ENCODE measurements around the gene CDC42BPA. TPM values are rescaled to one million over a fixed set of nuclear protein-coding genes. Genes with fewer than 3 reads are reported as not detected.

The CDC42BPA gene
- total RNA-seq, 1 experiment from 2014 or later: 11.8 TPM

DNA sequence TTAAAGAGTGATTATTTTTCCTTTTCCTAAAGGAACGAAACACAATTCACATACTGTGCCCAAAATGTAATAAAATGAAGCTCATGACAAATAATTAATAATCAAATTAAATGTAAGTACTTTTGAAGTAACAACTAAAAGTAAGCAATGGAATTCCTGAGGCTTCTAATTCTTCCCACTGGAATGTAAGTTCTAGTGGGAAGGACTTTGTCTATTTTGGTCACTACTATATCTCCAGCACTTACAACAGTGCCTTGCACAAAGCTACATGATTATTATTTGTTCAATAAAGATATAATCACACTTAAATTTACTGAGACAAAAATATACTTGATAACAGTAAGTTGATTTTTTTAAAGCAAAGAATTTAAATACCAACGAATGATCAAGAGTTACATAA, 249.4 kb downstream of the CDC42BPA start:
- no peak for DNase-seq (ENCODE audit: low read depth)

DNA sequence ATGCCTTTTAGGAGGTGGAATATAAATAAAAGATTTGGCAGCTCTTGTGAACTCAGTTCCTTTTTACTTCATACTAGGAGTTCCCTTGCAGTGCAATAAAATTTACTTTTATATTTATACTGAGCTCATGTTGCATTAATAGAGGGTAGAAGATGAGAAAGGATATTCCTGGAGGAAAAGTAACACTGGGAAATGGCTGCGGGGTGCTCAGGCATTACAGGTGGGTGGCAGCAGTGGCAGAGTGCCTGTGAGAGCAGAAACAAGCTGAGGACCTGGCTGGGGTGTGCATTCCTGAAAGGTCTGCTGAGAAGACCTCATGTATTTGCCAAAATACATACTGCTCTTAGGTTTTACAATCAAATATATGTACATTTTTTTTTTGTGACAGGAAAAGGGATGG, 251.3 kb downstream of the CDC42BPA start:
- in situ Hi-C loops (cut with HindIII; ENCODE audit: low pct_unique_long_range_greater_than_20kb, low sequenced_read_pairs): no loop called here
- DNase-seq (ENCODE audit: low read depth): no peak

More for the DNA sequence above, 249.4 kb downstream of the CDC42BPA start:
- in situ Hi-C loops (cut with HindIII; ENCODE audit: low pct_unique_long_range_greater_than_20kb, low sequenced_read_pairs): no loop called here

DNA sequence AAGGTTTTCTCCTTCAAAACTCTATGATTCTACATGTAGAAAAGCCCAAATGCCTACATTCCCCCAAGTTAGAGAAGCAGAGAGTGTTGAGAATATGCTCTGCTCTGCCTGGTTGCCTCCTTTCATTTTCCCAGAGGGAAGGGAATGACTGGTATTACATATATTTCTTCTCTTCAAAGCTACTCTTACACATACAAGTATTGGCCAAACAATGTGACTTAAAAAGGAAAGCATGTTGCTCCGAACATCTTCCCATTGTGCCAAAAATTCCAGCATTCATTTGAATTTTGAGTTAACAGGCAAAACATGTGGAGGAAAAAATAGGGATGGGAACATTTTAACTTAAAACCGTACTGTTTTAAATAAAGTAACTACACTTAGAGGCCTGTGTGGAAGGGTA, 253.0 kb downstream of the CDC42BPA start:
- in situ Hi-C loops (cut with HindIII; ENCODE audit: low pct_unique_long_range_greater_than_20kb, low sequenced_read_pairs): no loop called here
- DNase-seq (ENCODE audit: low read depth): no peak

DNA sequence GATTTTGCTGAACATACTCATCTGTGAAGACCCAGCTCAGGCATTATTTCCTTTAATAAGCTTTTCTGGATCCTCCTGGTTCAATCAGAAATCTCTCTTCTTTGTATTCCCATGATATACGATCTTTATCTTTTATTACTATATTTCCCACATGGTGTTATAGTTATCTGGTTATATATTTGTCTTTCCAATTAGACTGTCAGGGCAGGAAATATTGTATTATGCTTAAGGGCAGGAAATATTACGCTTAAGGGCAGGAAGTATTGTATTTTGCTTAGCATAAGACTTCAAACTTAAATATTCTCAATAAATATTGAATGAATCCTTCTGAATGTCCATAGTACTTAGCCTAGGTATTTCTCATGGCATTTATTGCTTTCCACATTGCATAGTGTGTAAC, 256.0 kb downstream of the CDC42BPA start:
- in situ Hi-C loops (cut with HindIII; ENCODE audit: low pct_unique_long_range_greater_than_20kb, low sequenced_read_pairs): no loop called here

DNA sequence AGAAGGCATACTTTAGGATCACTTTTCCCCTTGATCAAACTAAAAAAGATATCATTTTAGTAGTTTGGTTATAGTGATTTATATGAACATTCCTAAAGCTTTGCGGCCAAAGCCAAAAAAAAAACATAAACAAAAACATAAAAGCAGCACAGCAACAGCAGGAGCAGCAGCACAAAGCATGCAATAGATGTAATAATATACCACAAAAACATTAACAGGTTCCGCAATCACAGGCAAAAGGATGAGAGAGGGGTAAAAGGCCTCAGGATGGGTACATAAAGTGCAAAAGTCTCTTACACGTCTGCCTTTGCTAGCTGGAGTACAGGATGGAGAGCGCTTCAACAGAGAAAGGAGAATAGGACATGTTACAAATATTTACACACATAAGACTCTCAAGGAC, 259.2 kb downstream of the CDC42BPA start:
- no peak for DNase-seq (ENCODE audit: low read depth)
- in situ Hi-C loops (cut with HindIII; ENCODE audit: low pct_unique_long_range_greater_than_20kb, low sequenced_read_pairs): no loop called here

More for the DNA sequence above, 256.0 kb downstream of the CDC42BPA start:
- no peak for DNase-seq (ENCODE audit: low read depth)

DNA sequence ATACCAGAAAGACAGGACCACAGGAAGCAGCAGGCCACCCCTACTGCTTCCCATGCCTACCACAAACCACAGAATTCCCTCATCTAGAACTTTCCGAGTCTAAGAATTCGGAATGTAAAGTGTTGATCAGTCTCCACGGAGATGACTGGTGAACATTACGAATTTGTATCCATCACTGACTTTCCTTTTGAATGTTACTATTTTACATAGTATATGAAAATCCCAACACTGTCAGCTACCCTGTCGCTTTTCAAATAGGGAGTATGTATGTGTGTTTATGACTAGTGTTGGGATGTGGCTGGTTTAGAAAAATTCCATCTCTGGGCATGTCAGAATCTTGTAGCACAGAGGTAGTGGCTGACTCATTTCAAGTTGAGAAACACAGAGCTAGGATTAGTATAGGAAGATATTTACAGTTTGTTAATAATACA, 260.0 kb downstream of the CDC42BPA start:
- in situ Hi-C loops (cut with HindIII; ENCODE audit: low pct_unique_long_range_greater_than_20kb, low sequenced_read_pairs): no loop called here
- no peak for DNase-seq (ENCODE audit: low read depth)

DNA sequence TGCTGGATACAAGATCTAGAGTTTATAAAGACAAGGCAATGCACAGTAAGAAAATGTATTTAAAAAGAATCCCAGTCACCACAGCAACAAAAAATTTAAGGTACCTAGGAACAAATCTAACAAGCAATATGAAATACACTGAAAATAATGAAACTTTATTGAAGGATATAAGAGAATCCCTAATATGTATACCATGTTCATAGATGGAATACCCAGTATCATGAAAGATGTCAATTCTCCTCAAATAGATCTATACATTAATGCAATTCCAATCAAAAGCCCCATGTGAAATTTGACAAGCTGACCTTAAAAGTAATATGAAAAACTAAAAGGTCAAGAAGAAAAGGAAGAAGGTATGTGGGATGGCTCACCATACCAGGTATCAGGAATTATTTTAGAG, 269.0 kb downstream of the CDC42BPA start:
- DNase-seq (ENCODE audit: low read depth): no peak
- in situ Hi-C loops (cut with HindIII; ENCODE audit: low pct_unique_long_range_greater_than_20kb, low sequenced_read_pairs): no loop called here

DNA sequence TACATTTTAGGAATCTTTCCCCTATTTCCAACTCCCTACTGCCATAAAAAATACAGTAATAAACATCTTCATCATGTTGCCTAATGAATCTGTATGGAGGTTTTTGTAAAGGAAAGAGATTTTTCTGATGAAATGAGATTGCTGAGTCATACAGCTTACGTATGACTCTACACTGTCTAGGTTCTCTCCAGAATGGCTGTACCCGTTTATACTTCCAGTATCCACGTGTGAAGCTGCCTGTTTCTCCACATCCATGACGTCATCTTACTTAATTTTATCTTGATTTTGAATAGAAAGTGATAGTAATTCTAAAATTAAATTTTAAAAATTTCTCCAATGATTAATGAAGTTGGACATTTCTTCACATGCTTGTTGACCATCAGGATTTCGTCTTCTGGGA, 274.5 kb downstream of the CDC42BPA start:
- peak; percentile 23 for DNase-seq (ENCODE audit: low read depth)
- in situ Hi-C loops (cut with HindIII; ENCODE audit: low pct_unique_long_range_greater_than_20kb, low sequenced_read_pairs): no loop called here

DNA sequence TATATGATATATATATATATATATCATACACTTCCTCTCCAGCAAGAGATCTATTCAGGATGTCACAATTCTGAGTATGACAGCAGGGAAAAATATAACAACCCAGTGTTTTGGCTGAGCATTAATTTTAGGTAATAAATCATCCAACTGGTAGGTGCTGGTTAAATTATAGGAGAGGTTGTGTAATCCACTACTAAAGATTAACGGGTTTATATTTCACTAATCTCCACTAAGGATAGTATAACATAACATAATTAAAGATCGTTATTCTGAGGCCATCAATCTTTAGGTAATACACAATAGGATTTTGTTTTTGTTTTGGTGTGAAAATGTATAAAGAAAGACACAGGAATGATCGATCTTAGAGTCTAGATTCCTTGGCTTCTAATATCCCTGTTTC, 276.0 kb downstream of the CDC42BPA start:
- no peak for DNase-seq (ENCODE audit: low read depth)
- in situ Hi-C loops (cut with HindIII; ENCODE audit: low pct_unique_long_range_greater_than_20kb, low sequenced_read_pairs): no loop called here

DNA sequence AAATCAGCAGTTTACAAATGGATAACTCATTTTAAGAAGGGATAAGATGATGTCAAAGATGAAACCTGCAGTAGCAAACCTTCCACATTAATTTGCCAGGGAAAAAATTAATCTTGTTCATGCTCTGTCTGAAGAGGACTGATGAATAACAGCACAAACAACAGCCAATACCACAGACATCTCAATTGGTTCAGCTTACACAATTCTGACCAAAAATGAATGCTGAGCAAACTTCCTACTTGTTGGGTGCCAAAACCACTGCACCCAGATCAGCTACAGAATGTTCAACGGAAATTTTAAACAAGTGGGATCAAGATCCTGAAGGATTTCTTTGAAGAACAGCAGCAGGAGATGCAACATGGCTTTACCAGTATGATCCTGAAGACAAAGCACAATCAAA, 279.9 kb downstream of the CDC42BPA start:
- DNase-seq (ENCODE audit: low read depth): no peak
- in situ Hi-C loops (cut with HindIII; ENCODE audit: low pct_unique_long_range_greater_than_20kb, low sequenced_read_pairs): no loop called here

DNA sequence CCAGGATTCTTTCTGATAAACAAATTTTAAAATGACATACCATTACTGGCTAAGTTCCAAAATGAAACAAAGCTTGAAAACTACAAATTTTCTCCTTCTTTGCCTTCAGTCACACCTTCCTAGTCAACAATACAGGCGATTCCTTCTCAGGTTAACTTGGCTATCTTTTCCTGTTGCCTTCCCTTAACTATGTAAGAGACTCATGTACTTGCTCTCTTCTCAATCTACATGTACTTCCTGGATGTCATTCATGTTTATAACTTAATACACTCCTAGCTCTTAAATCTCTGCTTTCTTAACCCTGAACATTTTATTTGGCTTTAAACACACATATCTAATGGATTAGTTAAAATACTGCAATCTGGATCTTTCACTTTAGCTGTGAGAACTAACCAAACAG, 281.2 kb downstream of the CDC42BPA start:
- DNase-seq (ENCODE audit: low read depth): no peak
- in situ Hi-C loops (cut with HindIII; ENCODE audit: low pct_unique_long_range_greater_than_20kb, low sequenced_read_pairs): no loop called here

DNA sequence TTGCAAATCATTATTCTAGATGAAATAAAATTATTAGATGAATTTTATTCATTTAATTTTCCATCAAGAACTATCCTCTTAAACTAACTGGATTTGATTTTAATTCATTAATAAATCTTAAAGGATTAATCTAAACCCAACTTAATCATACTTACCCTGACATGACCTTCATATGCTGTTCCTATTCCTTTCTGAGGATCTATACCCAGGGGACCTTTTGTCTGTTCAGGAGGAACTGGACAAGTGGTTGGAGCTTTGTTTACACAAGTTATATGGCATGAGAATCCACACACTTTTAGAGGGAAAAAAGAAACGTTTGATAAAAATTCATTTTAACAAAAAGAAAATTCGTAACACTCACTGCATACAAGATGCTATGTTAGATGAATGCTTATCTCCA, 283.0 kb downstream of the CDC42BPA start:
- DNase-seq (ENCODE audit: low read depth): no peak
- in situ Hi-C loops (cut with HindIII; ENCODE audit: low pct_unique_long_range_greater_than_20kb, low sequenced_read_pairs): no loop called here

DNA sequence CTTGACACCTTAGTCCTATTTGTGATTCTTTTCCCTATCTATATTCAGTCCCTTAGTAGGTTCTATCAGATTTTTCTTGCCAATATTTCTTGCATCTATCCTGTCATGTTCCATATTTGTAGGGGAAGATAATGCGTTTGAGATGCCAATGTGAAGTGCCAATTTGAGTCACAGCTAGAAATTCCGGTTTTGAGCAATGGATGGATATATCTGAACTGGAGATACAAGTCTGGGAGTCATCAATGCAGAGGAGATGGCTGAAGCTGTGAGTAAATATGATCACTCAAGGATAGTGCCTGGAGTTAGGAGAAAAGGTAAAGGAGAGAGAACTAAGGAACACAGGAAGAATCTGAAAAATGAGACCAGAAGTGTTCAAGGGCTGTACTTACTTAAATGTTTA, 284.4 kb downstream of the CDC42BPA start:
- no peak for DNase-seq (ENCODE audit: low read depth)
- in situ Hi-C loops (cut with HindIII; ENCODE audit: low pct_unique_long_range_greater_than_20kb, low sequenced_read_pairs): no loop called here

DNA sequence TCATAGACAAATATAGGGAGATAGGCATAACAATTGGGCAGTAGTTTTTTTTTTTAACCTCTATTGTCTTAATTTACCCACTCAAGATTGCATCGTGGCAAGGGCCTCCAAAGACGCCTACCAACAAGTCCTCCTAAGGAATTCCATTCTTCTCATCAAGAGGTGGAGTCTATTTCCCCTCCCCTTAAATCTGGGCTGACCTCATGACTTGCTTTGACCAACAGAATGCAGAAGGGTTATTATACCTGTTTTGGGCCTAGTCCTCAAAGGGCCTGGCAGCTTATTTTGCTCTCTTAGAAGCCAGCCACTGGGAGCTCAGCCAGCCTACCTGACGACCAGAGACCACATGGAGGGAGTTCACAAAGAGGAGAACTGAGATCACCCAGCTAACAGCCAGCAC, 285.9 kb downstream of the CDC42BPA start:
- in situ Hi-C loops (cut with HindIII; ENCODE audit: low pct_unique_long_range_greater_than_20kb, low sequenced_read_pairs): no loop called here
- no peak for DNase-seq (ENCODE audit: low read depth)

DNA sequence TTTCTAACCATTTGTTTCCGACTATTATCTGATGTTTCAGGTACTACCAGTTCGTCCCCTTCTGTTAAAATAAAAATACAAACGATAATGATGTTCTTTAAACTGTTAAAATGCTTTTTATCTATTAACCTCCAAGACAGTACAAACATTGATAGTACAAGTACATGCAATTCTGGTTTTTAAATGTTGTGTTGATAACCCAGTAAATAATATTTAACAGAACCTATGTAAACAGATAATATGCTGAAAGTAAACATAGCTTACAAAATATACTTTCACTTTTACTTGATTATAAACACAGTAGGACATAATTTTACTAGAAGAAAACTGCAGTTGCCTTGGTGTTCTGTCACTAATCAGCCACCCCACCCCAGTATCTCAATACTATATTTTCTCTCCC, 301.3 kb downstream of the CDC42BPA start:
- no peak for DNase-seq (ENCODE audit: low read depth)

DNA sequence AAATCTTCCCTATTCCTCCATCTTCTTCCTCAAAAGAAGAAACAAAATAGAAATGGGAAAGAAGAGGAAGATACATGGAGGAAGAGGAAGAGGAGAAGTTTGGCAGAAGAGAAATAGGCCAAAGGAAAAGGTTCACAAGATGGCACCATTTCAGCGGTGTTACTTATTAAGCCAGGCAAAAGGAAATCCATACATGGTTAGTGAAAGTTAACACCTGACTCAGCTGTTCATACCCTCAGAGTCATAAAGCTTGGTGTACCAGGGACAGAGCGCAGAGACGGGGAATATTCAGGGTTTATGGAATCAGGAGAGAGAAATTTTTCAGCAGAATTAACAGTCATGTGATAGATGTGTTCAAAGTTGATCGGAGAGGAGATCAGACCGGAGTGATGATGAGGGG, 307.6 kb downstream of the CDC42BPA start:
- in situ Hi-C loops (cut with HindIII; ENCODE audit: low pct_unique_long_range_greater_than_20kb, low sequenced_read_pairs): no loop called here
- no peak for DNase-seq (ENCODE audit: low read depth)

More for the DNA sequence above, 301.3 kb downstream of the CDC42BPA start:
- in situ Hi-C loops (cut with HindIII; ENCODE audit: low pct_unique_long_range_greater_than_20kb, low sequenced_read_pairs): no loop called here

DNA sequence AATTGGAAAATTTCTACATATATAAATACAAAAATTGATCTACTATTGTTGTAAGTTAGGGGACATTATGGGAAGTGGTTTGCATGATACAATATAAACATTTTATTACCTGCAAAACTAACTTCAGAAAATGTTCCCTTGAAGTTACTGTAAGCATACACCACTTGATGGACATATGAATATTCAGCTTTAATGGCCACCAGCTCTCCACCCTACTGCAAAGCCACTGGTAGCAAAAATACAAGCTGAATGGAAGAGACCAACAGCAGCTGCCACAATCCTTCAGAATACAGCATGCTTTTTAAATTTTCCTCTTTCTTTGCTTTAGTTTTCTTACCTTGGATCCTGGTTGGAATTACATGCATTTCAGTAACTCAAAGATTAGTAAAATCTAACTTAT, 308.4 kb downstream of the CDC42BPA start:
- in situ Hi-C loops (cut with HindIII; ENCODE audit: low pct_unique_long_range_greater_than_20kb, low sequenced_read_pairs): no loop called here
- DNase-seq (ENCODE audit: low read depth): no peak

DNA sequence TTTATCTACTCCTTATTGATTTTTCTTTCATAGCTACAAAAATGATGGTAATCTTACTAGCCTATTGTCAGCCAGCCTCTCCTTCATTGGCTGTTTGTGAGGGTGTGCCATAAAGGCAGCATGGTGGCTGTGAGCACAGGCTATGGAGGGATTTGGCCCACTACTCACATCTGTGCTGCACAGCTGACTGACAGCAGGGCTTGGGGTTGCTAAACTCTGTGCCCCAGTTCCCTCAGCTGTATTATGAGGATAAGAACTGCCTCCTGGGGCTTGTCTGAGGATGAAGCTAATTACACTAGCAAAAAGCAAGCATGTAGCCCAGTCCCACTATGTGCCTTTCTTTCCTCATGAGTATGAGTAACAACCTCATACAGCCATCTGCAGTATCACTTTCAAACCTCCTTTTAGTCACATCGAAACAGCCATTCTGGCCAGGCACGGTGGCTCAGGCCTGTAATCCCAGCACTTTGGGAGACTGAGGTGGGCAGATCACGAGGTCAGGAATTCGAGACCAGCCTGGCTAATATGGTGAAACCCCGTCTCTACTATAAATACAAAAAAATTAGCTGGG, 312.0 kb downstream of the CDC42BPA start:
- in situ Hi-C loops (cut with HindIII; ENCODE audit: low pct_unique_long_range_greater_than_20kb, low sequenced_read_pairs): no loop called here
- DNase-seq (ENCODE audit: low read depth): no peak

DNA sequence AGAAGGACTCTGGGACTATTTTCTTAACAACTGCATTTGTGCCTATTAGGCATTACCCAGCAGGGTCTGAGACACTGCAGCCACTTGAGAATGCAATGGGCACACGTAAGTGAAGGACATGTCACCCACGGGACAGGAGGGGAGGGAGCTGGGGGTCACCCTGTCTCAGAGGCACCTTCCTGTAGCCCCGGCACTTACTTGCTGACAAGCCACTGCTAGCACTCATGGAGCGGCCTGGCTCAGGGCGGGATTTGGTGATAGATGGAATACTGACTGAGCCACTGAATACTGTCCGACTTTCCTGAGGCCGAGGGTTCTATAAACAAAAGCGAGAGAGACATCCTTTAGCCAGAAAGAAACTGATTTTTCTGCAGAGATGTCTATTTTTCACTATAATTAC, 313.5 kb downstream of the CDC42BPA start:
- in situ Hi-C loops (cut with HindIII; ENCODE audit: low pct_unique_long_range_greater_than_20kb, low sequenced_read_pairs): no loop called here
- no peak for DNase-seq (ENCODE audit: low read depth)

DNA sequence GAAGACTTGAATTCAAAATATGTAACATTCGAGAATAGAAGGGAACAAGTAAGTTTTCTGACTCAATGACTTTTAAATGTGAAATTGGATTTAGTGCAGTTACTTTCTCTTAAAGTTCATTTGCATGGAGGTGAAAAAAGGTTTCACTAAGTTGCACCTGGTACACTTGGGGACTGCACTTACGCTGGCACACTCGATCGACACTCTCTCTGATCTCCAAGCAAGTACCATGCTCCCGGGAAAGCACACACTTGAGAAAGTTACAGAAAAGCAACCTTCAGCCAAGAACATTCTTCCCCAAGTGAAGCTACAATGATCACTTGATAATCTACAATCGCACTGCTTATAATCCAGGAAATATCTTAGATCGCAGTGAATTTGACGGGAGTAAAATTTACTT, 315.1 kb downstream of the CDC42BPA start:
- no peak for DNase-seq (ENCODE audit: low read depth)
- in situ Hi-C loops (cut with HindIII; ENCODE audit: low pct_unique_long_range_greater_than_20kb, low sequenced_read_pairs): no loop called here
